ENCODE results near the gene DOCK6. TPM values are rescaled to one million over a fixed set of nuclear protein-coding genes. Genes with fewer than 3 reads are reported as not detected.

Gene DOCK6
- total RNA-seq, 1 experiment from 2014 or later: 82.4 TPM

Other genes starting within 250 kb of the DOCK6 start
- gene LDLR, start 173.1 kb downstream of the DOCK6 start, total RNA-seq (2021; ENCODE audit: unreplicated experiment): 92.4 TPM
- 33.9 TPM for gene SPC24, start 106.7 kb downstream of the DOCK6 start, total RNA-seq (2021; ENCODE audit: unreplicated experiment)
- gene KANK2, start 65.0 kb downstream of the DOCK6 start, total RNA-seq (2021; ENCODE audit: unreplicated experiment): 43.6 TPM
- not detected for gene ANGPTL8, start 22.9 kb downstream of the DOCK6 start, total RNA-seq (2021; ENCODE audit: unreplicated experiment)
- not detected for gene TSPAN16, start 33.6 kb upstream of the DOCK6 start, total RNA-seq (2021; ENCODE audit: unreplicated experiment)
- 28.9 TPM for gene RAB3D, start 77.1 kb upstream of the DOCK6 start, total RNA-seq (2021; ENCODE audit: unreplicated experiment)
- gene TMEM205, start 83.7 kb upstream of the DOCK6 start, total RNA-seq (2021; ENCODE audit: unreplicated experiment): 55.9 TPM
- 7.7 TPM for gene CCDC159, start 84.0 kb upstream of the DOCK6 start, total RNA-seq (2021; ENCODE audit: unreplicated experiment)
- 23.2 TPM for gene PLPPR2, start 92.9 kb upstream of the DOCK6 start, total RNA-seq (2021; ENCODE audit: unreplicated experiment)
- gene SWSAP1, start 112.1 kb upstream of the DOCK6 start, total RNA-seq (2021; ENCODE audit: unreplicated experiment): 2.5 TPM
- 15.3 TPM for gene EPOR, start 121.8 kb upstream of the DOCK6 start, total RNA-seq (2021; ENCODE audit: unreplicated experiment)
- gene RGL3, start 156.8 kb upstream of the DOCK6 start, total RNA-seq (2021; ENCODE audit: unreplicated experiment): 99.2 TPM
- gene ODAD3, start 172.6 kb upstream of the DOCK6 start, total RNA-seq (2021; ENCODE audit: unreplicated experiment): 0.52 TPM
- gene PRKCSH, start 173.1 kb upstream of the DOCK6 start, total RNA-seq (2021; ENCODE audit: unreplicated experiment): 425 TPM
- 0.05 TPM for gene ELAVL3, start 218.5 kb upstream of the DOCK6 start, total RNA-seq (2021; ENCODE audit: unreplicated experiment)
- 16.1 TPM for gene ZNF653, start 243.3 kb upstream of the DOCK6 start, total RNA-seq (2021; ENCODE audit: unreplicated experiment)